ENCODE data around the gene JDP2. TPM values are rescaled to one million over a fixed set of nuclear protein-coding genes. Genes with fewer than 3 reads are reported as not detected.

Gene JDP2
- total RNA-seq, 1 experiment from 2014 or later: 5.9 TPM

DNA sequence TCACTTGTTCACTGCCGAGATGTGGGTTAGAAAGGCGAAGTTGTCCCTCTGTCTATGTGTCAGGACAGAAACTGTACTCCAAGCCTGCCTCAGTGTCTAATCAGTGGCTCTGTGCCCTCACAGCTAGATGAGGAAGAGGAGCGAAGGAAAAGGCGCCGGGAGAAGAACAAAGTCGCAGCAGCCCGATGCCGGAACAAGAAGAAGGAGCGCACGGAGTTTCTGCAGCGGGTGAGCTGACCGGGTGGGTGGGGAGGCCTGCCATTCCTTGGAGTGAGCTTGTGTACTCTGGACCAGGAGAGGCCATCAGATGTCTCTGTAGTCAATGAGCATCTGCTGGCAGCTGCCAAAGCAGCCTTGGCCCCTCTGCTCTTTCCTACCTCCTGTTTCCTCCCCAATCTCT, 33.5 kb downstream of the JDP2 start:
- Histone ChIP-seq H3K4me3 (ENCODE audit: low read depth, low read length, poor library complexity, severe bottlenecking) (no peak overlapping the region), H3K27ac (ENCODE audit: low read depth, low read length, poor library complexity, severe bottlenecking) (no peak overlapping the region), H3K4me1 (ENCODE audit: insufficient read depth, low read length, poor library complexity, severe bottlenecking) (no peaks in the 10 kb centered on the region), H3K27me3 (replicated peaks; ENCODE audit: insufficient read depth, low read depth, low read length, poor library complexity) (no peaks in the 10 kb centered on the region), H3K36me3 (ENCODE audit: insufficient read depth, low read length, poor library complexity, severe bottlenecking) (no peaks in the 10 kb centered on the region), H3K9me3 (ENCODE audit: low read depth, low read length, poor library complexity, severe bottlenecking) (no peaks in the 10 kb centered on the region)
- CTCF ChIA-PET: no interaction called here
- POLR2A ChIA-PET (ENCODE audit: low non-redundant PET): no interaction called here
- DNase-seq (ENCODE audit: low spot score): no peak
- no peak for TF ChIP-seq EZH2 (IDR thresholded peaks at IDR 0.05; ENCODE audit: borderline replicate concordance, low read depth, low read length, poor library complexity, severe bottlenecking)
- TF ChIP-seq, protein P1, sequence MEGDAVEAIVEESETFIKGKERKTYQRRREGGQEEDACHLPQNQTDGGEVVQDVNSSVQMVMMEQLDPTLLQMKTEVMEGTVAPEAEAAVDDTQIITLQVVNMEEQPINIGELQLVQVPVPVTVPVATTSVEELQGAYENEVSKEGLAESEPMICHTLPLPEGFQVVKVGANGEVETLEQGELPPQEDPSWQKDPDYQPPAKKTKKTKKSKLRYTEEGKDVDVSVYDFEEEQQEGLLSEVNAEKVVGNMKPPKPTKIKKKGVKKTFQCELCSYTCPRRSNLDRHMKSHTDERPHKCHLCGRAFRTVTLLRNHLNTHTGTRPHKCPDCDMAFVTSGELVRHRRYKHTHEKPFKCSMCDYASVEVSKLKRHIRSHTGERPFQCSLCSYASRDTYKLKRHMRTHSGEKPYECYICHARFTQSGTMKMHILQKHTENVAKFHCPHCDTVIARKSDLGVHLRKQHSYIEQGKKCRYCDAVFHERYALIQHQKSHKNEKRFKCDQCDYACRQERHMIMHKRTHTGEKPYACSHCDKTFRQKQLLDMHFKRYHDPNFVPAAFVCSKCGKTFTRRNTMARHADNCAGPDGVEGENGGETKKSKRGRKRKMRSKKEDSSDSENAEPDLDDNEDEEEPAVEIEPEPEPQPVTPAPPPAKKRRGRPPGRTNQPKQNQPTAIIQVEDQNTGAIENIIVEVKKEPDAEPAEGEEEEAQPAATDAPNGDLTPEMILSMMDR (conservative IDR thresholded peaks at IDR 0.05; ENCODE audit: low read depth, low read length): no peak
- BruUV-seq (replicated peaks): no TSS peak
- intact Hi-C loops (cut with micrococcal nuclease; ENCODE audit: unreplicated experiment): no loop called here

DNA sequence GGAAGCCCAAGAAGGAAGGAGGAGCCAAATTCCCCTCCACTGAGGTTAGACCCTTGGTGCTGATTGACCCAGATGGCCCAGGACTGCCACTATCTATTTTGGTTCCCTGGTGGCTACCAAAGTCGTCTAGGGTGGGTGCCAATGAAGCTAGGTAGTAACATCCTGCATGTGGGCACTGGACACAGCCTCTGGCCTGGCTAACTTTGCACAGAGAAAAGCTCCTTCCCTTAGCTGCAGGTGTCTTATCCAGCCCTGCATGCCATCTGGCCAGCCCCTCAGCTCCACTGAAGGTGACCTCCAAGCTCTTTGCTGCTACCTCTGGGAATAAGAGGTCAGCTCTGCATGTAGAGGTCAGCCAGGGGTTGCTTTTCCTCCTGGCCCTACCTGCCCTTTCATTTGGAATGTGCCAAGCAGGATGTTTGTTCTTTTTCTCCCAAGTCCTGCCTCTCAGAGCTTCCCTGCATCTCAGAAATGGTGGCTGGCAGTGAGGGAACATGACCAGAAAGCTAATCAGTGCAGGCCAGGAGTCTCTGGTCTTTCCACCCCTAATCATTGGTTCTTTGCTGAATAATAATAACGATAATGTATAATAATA, 34.0 kb downstream of the JDP2 start:
- CTCF ChIA-PET: no interaction called here
- intact Hi-C loops (cut with micrococcal nuclease; ENCODE audit: unreplicated experiment): no loop called here
- no TSS peak for BruUV-seq (replicated peaks)

DNA sequence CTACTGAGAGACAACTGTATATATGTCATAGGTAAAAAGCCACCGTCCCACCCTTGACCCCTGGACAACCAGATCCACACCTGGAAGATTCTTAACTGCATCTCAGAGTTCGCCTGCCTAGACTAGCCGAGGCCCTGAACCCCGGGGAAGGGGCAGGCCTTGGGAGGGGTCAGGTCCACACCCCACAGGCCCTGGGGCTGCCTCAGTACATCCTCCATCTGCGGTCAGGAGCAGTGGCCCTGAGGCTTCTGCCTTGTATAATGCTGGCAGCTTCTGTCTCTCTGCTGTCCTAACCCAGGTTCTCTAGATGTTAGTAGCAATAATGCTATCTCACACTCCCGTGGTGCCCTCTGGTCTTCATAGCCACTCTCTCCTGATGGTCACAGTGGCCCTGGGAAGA, 36.8 kb downstream of the JDP2 start:
- Histone ChIP-seq H3K4me1 (ENCODE audit: insufficient read depth, low read length, poor library complexity, severe bottlenecking) (no peaks in the 10 kb centered on the region), H3K9me3 (ENCODE audit: low read depth, low read length, poor library complexity, severe bottlenecking) (no peaks in the 10 kb centered on the region), H3K27ac (ENCODE audit: low read depth, low read length, poor library complexity, severe bottlenecking) (no peak overlapping the region), H3K27me3 (replicated peaks; ENCODE audit: insufficient read depth, low read depth, low read length, poor library complexity) (no peaks in the 10 kb centered on the region), H3K4me3 (ENCODE audit: low read depth, low read length, poor library complexity, severe bottlenecking) (no peak overlapping the region), H3K36me3 (ENCODE audit: insufficient read depth, low read length, poor library complexity, severe bottlenecking) (no peaks in the 10 kb centered on the region)
- POLR2A ChIA-PET (ENCODE audit: low non-redundant PET): no interaction called here
- no peak for DNase-seq (ENCODE audit: low spot score)
- no TSS peak for BruUV-seq (replicated peaks)
- CTCF ChIA-PET: no interaction called here
- TF ChIP-seq EZH2 (IDR thresholded peaks at IDR 0.05; ENCODE audit: borderline replicate concordance, low read depth, low read length, poor library complexity, severe bottlenecking): no peak
- TF ChIP-seq, protein P1 (conservative IDR thresholded peaks at IDR 0.05; ENCODE audit: low read depth, low read length): no peak
- intact Hi-C loops (cut with micrococcal nuclease; ENCODE audit: unreplicated experiment): no loop called here

More for the DNA sequence above, 34.0 kb downstream of the JDP2 start:
- DNase-seq (ENCODE audit: low spot score): no peak
- no peaks in the 10 kb centered on the region for H3K27me3 ChIP-seq (replicated peaks; ENCODE audit: insufficient read depth, low read depth, low read length, poor library complexity)
- H3K4me3 ChIP-seq (ENCODE audit: low read depth, low read length, poor library complexity, severe bottlenecking): no peak overlapping the region
- H3K9me3 ChIP-seq (ENCODE audit: low read depth, low read length, poor library complexity, severe bottlenecking): no peaks in the 10 kb centered on the region
- TF ChIP-seq, protein P1 (conservative IDR thresholded peaks at IDR 0.05; ENCODE audit: low read depth, low read length): no peak
- no peak for TF ChIP-seq EZH2 (IDR thresholded peaks at IDR 0.05; ENCODE audit: borderline replicate concordance, low read depth, low read length, poor library complexity, severe bottlenecking)
- H3K4me1 ChIP-seq (ENCODE audit: insufficient read depth, low read length, poor library complexity, severe bottlenecking): no peaks in the 10 kb centered on the region
- POLR2A ChIA-PET (ENCODE audit: low non-redundant PET): no interaction called here
- H3K27ac ChIP-seq (ENCODE audit: low read depth, low read length, poor library complexity, severe bottlenecking): no peak overlapping the region
- H3K36me3 ChIP-seq (ENCODE audit: insufficient read depth, low read length, poor library complexity, severe bottlenecking): no peaks in the 10 kb centered on the region
